Measurements from ENCODE around the gene ABHD5.

ABHD5 gene

DNA sequence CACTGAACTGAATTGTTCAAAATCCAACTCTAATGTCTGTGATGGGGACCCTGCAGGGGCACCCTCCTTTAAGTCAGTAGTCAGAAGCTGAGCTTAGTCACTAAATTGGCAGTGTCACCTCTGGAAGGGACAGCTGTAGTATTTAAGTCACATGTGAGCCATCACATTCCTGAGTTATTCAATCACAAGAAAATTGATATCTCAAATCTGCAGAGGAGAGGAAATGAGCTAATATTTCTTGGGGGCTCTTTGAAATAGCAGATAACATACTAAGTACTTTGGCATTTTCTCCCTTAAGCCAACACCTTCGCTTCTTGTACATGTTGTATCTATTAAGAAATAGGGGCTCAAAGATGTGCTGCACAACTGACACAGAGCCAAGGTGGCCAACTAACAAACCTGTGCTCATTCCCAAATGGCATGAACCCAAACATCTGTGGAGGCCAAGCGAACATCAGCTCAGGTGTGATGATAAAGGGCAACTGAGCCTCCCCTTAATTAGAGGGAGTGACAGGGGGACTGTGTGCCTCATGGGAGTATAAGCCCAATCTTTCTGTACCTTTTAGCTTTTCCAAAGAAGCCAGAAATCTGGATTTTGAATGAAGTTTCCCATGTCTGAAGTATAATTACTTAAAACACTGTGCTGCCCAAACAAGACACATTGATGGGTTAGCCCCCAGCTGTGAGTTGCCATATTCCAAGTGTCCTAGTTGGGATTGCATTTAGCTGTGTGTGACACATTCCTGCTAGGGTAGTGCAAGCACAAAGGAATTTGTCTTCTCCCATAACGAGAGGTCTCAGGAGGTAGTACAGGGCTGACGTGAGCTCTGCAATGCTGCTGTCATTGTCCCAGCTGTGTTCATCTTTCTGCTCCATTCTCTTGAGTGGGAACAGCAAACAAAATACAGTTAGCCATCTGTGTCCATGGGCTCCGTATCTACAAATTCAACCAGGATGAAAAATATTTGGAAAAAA lies 63.3 kb downstream of the ABHD5 start:
- in situ Hi-C loops (cut with HindIII; ENCODE audit: low sequenced_read_pairs): no loop called here

DNA sequence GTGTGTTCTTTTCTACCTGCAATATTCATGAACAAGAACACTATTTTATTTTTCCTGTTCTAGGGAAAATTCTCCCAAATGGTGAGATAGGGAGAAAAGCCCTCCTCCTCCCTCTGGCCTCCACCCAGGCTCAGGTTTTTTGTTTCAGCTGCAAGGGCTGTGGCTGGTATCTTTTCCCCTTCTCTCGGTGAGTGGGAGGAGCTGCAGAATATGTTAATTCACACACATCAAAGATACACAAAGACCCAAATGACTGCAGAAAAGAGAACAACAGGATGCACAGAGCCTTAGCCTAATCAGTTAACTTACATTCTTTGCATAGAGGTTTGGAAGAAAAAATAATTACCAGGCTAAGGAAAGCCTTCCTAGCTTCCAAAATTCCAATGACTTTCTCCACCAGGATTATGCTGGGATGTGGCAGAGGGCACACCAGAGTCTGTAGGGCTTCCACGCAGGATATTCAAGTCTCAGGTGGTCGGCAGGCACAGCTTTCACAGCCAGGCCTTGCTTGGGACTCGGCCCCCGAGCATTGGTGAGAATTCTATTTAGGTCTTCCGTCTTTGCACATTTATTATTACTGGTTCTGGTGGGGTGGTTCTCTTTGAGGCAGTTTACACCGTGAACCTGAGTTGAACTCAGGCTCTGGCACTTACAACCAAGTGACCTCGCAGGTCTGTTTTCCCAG lies 64.9 kb downstream of the ABHD5 start:
- in situ Hi-C loops (cut with HindIII; ENCODE audit: low sequenced_read_pairs): no loop called here

DNA sequence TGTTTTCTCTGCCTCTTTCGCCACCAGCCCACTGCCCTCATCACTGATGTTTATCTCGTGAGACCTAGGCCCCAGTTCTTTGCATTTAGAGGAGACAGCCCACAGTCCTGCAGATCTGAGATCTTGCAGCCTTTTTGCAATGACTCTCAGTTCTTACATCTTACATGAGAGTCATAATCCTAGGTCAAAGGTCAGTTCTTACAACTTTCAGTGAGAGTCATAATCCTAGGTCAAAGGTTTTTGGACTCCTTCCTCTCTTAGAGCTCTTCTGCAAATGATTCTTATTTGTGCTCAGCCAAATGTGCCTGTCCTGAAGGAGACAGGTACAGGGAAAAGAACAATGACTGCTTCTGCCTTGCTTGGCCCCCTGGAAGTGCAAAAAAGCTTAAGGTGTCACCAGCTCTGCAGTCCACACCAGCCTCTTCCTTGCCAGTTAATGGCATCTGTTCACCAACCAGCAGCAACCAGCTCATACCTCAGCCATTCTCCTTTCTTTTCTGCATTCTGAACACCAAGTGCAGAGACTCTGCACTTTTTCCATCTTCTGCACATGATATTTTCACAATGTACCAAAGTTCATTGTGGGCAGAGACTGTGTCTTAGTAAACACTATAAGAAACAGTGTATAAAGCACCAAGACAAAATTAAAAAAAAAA lies 67.1 kb downstream of the ABHD5 start:
- in situ Hi-C loops (cut with HindIII; ENCODE audit: low sequenced_read_pairs): no loop called here

DNA sequence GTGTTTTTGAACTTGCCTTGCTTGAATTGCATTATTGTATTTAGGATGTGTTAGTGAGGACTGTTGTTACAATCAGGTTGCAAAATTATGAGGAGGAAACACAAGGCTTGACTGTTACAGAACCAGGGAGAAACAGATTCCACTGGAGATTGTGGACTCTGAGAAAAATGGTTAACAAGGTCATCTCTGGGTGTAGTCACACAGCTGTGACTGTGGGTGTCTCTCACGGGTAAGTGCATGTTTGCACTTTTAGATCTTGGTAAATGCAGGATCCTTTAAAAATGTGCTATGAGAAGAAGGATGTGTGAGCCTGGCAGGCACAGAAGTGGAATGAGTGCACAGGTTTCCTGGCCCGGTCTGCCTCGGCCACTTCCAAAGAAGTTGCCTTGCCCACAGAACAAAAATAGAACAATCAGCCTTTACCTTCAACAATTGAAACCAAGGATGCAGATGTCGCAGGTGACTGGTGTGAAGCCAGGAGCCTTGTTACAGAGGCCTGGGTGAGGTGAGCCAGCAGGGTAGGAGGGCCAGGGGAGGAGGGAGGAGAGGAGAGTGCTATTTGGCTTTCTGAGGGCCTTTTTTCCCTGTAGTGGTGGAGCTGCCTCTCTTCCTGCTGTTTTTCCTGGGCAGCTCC lies 68.0 kb downstream of the ABHD5 start:
- in situ Hi-C loops (cut with HindIII; ENCODE audit: low sequenced_read_pairs): no loop called here

DNA sequence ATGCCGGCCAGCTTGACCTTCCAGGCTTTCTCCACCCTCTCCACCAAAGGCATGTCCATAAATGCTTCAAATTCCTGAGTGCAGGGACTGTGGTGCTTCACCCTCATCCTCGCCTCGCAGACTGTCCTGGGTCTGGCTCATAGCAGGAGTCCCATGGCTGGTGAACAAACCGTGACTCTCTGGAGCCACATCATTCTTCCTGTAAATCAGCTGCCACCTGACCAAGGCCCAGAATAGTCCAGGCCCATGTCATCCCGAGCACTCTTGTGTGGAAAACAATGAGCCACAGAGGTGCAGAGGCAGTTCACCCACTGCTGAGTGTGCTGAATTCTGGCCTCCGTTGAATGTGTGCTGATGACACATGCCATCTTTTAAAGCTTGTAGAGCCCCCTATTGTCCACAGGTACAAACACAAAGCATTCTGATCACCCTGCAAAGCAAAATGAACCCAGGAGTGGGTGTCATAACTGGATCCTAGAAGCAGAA lies 68.6 kb downstream of the ABHD5 start:
- in situ Hi-C loops (cut with HindIII; ENCODE audit: low sequenced_read_pairs): no loop called here

DNA sequence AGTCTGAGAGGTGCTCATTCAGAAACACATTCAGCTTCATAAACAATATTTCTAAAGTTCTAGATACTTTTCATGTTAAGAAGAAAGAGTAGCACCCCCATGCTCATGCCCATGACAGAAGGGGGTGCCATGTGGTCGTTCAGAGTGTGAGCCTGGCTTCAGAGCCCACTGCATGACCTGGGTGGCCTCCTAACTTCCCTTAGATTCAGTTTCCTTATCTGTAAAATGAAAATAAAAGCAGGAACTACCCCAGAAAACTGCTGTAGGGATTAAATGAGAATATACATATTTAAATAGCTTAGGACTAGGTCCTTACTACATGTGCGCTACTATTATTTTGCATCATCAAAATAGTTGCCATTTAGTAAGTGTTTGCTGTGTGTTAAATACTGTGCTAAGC lies 69.2 kb downstream of the ABHD5 start:
- in situ Hi-C loops (cut with HindIII; ENCODE audit: low sequenced_read_pairs): no loop called here

DNA sequence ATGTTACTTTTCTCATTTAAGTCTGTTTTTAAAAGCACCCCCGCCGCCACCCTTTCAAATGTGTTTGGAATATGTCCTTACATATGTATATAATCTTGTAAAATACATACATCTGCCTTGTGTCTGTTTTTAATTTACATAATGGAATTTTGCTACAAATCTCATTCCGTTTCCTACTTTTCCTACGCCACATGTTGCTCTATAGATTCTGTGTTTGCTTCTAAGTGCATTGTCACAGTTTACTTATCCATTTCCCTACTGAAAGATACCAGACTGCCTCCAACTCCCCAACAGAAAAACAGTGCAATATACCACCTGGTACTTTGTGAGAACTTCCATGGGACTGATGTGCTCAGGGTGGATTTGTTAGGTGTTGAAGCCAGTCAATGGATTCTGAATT lies 70.2 kb downstream of the ABHD5 start:
- in situ Hi-C loops (cut with HindIII; ENCODE audit: low sequenced_read_pairs): no loop called here

DNA sequence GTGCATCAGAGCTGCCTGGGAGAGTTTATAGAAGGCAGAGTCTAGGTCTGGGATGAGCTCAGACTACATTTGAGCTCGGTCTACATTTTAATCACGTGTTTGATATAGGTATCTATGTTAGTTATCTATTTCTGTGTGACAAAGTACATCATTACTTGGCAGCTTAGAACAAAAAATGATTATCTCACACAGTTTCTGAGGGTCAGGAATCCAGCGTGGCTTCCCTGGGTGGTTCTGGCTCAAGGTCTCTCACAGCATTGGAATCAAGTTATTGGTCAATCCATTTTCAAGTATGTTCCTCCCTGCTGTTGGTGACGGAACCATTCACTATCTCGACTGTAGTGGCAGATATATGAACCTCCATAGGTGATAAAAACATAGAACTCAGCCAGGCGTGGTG lies 71.7 kb downstream of the ABHD5 start:
- in situ Hi-C loops (cut with HindIII; ENCODE audit: low sequenced_read_pairs): no loop called here

DNA sequence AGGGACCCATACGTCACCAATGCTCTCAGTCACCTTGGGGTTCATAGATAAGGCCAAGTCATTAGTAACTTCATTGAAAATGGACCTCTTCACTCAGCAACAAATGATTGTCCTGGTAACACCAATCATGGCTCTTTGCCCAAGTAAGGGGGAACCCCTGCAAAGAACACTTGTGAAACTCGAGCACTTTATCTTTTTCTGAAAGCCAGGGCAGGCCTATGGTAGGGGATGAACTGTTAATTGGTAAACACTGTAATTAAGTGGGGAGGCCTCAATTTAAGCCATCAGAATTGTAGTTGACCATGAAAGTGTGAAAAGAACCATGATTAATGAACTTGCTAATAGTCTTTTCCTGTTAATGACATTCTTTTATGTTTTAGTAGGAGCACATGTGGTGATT lies 73.3 kb downstream of the ABHD5 start:
- in situ Hi-C loops (cut with HindIII; ENCODE audit: low sequenced_read_pairs): no loop called here

DNA sequence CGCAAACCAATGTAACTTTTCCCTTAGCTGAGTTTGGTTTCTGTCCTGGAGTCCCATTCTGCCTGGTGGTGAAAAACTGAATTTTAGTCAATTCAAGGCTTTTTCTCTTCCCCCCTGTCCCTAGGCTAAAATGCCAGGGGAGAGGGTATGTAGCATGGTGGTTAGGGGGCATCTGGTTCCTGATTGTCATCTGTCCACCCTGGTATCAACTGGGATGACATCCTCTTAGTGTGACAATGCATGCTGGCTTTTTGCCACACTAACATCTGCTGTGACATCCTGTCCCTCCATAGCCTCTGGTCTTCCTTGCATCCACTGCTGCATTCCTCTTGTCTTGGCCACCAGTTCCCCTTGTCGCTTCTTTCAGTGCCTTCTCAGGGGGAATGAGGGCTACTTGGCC lies 73.7 kb downstream of the ABHD5 start:
- in situ Hi-C loops (cut with HindIII; ENCODE audit: low sequenced_read_pairs): no loop called here

DNA sequence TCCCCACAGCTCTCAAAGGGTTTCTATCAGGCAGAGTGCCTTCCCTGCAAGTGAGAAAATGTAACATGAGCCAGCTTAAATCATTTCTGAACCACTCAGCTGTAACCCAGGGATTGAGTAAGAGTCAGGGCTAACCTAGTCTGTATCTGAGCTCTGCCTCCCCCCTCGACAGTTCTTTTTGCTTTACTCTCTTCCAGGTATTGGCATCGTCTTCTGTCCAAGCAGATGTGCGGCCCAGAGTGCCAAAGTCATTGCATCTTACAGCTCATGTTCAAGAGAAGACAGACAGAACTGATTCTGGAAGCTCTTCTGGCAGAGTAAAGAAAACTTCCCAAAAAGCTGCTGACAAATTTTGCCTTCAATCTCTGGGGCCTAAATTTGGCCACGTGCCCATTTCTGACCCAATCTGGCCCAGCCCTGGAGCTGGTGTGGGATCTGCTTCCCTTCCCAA lies 74.8 kb downstream of the ABHD5 start:
- in situ Hi-C loops (cut with HindIII; ENCODE audit: low sequenced_read_pairs): no loop called here

DNA sequence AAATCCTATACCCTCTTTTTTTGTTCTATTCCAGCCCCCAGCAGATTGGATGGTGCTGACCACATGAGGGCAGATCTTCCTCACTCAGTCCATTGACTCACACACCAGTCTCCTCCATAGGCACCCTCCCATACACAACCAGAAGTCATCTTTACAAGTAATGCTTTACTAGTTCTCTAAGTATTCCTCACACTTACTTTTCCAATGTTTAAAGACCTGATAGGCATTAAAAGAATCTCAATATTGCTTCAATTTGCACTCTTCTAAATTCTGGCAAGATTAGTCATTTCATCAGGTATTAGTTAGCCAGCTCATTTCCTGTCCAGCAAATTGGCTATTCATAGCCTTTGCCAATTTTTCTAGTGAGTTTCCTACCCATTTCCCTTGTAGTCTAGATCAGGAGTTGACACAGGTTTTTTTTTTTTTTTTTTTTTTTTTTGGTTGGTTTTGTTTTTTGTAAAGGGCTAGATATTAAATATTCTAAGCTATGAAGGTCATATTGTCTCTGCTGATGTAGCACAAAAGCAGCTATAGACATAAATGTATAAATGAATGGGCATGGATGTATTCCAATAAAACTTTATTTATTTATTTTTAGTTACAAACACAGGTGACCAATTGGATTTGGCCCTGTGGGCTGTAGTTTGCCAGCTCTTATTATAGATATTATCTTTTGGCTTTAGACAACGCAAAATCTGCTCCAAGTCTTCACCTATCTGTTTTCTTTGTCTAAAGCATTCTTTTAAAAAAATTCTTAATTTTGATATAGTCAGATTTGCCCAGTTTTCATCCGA lies 76.1 kb downstream of the ABHD5 start:
- in situ Hi-C loops (cut with HindIII; ENCODE audit: low sequenced_read_pairs): no loop called here

DNA sequence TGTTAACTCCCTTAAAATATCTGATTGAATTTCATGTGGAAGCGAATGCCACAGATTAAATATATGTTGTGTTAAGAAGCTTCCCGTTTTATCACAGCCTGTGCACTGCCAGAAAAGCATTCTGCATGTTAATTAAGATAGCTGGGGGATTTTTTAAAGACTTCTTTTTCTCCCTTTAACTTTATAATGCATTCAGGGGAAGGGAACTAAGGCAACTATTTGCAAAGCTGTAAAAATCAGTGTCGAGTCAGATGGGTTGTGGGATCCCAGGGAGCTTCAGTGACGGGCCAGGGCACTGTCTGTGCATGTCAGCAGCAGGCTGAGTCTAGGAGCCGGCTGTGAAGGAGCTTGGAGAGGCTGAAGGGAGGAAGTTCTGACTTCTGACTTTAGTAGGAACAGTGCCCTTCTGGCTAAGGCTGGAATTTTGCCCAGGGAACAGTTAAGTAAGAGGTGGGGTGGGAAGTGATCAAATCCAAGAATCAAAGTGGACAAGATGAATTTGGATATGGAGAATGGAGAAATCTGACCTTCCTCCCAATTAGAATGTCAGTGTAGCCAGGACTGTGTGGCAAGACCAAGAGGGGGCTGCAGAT lies 77.7 kb downstream of the ABHD5 start:
- in situ Hi-C loops (cut with HindIII; ENCODE audit: low sequenced_read_pairs): no loop called here

DNA sequence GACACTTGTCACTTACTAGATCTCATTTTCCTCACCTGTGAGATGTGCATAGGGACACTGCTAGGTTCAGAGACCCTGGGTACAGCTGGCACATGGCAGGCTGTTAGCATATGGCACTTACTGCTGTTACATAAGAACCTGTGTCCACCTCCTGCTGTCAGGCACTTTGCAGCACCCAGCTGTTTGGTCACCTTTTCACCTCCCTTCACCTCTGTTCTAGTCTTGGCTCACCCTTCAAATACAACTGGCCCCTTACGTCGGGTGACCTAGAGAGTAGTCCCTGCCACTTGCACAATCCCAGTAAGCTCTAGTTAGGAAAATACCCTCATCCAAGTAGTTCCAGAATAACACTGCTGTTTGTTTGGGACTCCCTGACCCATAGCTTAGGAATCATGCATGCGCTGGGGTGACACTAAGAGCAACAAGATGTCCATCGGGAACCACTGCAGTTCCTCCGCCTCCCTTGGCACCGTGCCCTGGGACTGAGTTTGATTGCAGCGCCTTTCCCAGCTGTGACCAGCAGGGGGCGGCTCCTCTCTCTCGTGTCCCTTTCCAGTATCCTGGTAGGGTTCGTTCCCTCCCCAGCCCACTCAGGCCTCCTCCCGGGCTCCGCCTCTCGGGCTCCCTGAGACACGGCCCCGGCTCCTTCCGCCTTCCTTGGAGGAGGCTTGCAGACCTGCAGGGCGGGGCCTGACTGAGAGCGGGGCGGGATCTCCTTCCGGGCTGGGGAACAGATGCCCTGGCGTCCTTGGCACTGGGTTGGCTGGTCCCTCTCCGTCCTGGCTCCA lies 78.6 kb downstream of the ABHD5 start:
- in situ Hi-C loops (cut with HindIII; ENCODE audit: low sequenced_read_pairs): no loop called here

DNA sequence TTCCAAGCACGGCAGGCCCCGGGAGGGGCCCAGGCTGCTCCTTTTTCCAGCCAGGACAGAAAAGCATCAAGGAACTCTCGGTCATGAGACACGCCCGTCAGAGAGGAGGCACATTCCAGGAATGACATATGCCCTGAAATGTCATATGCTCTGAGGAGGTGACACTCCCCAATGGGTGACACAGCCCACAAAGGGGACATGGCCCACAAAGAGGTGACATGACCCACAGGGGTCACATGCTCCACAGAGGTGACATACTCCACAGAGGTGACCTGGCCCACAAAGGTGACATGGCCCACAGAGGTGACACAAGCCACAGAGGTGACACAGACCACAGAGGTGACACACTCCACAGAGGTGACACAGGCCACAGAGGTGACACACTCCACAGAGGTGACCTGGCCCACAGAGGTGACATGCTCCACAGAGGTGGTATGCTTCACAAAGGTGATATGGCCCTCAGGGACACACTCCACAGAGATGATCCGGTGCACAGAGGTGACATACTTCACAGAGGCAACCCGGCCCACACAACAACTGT lies 79.2 kb downstream of the ABHD5 start:
- in situ Hi-C loops (cut with HindIII; ENCODE audit: low sequenced_read_pairs): no loop called here

DNA sequence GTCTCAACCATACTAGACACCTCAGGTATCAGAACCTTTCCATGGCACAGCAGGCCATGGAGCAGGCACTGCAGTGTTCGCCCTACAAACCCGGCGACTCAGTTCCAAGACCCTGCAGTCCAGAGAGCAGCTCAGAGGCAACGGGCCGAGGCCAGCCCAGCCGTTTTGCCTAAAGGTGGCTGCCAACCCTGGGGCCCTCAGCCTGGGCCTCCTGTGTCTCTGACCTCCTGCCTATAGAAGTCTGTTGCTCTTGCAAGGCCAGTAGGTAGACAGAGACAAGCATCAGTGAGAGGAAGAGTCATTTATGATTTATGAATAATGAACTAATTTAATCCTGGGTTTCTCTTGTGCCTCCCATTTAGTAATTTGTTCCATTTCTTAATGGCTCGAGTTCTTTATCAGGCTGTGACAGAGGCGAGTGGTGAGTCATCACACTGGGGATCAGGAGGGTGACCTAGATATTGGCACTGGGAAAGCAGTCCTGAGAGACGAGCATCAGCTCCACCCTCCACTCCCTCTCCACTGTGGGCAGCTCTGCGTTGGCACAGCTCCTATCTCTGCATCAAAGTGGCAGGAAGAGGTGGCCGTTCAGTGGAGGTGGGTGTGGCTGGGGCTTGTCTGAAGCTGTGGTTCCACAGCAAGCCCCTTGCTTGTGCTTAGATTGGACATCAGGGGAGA lies 79.8 kb downstream of the ABHD5 start:
- in situ Hi-C loops (cut with HindIII; ENCODE audit: low sequenced_read_pairs): no loop called here

DNA sequence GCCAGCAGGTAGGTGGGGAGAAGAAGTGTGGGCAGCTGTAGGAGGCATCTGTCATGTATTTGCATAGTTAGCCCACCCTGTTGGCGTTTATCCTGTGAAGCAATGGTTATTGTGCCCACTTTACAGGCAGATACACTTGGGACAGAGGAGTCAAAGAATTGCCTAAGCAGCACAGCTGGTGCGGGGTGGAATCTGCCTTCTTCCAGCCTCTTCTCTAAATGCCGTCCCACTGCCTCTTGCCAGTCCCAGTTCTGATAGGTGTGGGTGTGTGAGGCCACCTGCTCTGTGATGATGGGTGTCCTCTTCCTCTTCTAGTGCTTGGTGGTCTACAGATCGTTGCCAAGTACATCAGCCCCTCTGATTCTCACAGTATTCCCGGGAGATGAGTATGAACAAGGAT lies 80.9 kb downstream of the ABHD5 start:
- in situ Hi-C loops (cut with HindIII; ENCODE audit: low sequenced_read_pairs): no loop called here

All from DLD1 (cell line).